WTC11 (cell line): ENCODE measurements around the gene CCDC88B. TPM values are rescaled to one million over a fixed set of nuclear protein-coding genes. Genes with fewer than 3 reads are reported as not detected.

ENCODE experiments used
- ATAC-seq: fragments of 200-7000 bp; cut with Tn5 transposase; 2 replicates; pipeline ENCODE4 v1.10.0; 2021; ENCODE audit warnings: mild to moderate bottlenecking, moderate library complexity
- CTCF ChIA-PET: fragments of 300-600 bp; sonication (Branson Sonifier 250); formaldehyde crosslinking; loops from one replicate; lab custom pipeline; 2021; ENCODE audit warnings: antibody characterized with exemption; lab: Charles Lee
- POLR2A ChIA-PET: fragments of 350-600 bp; sonication (Branson Sonifier 250); formaldehyde crosslinking; loops from one replicate; lab custom pipeline; 2021; ENCODE audit warnings: antibody characterized with exemption; lab: Charles Lee
- DNase-seq: peaks from one replicate; pipeline ENCODE4 v3.0.0; 2021; ENCODE audit warnings: low spot score
- H3K27ac Mint-ChIP-seq: 2 replicates; pipeline ENCODE4 v1.8.0; 2021; ENCODE audit warnings: mixed read lengths
- H3K27me3 Mint-ChIP-seq: 2 replicates; pipeline ENCODE4 v1.8.0; 2021; ENCODE audit warnings: low read depth, mild to moderate bottlenecking, moderate library complexity, mixed read lengths
- H3K36me3 Mint-ChIP-seq: 2 replicates; pipeline ENCODE4 v1.8.0; 2021; ENCODE audit warnings: mixed read lengths
- H3K4me1 Mint-ChIP-seq: 2 replicates; pipeline ENCODE4 v1.8.0; 2022; ENCODE audit warnings: mixed read lengths
- H3K4me3 Mint-ChIP-seq: 2 replicates; pipeline ENCODE4 v1.8.0; 2021; ENCODE audit warnings: mild to moderate bottlenecking, moderate library complexity, mixed read lengths
- H3K9me3 Mint-ChIP-seq: 2 replicates; pipeline ENCODE4 v1.8.0; 2021; ENCODE audit warnings: mixed read lengths
- CREB1 ChIP-seq: sonication (generic); formaldehyde crosslinking; IDR thresholded peaks from 2 replicates; pipeline ENCODE4 v1.8.0; 2023; ENCODE audit warnings: mild to moderate bottlenecking, missing genetic modification reagents
- E2F1 ChIP-seq: sonication (generic); formaldehyde crosslinking; IDR thresholded peaks from 2 replicates; pipeline ENCODE4 v1.8.0; 2022; ENCODE audit warnings: mild to moderate bottlenecking, missing genetic modification reagents
- E2F4 ChIP-seq: sonication (generic); formaldehyde crosslinking; IDR thresholded peaks from 2 replicates; pipeline ENCODE4 v1.8.1; 2022; ENCODE audit warnings: low read depth, mild to moderate bottlenecking, moderate library complexity, missing genetic modification reagents, borderline replicate concordance
- FOXP1 ChIP-seq: sonication (generic); formaldehyde crosslinking; IDR thresholded peaks from 2 replicates; pipeline ENCODE4 v1.8.0; 2022; ENCODE audit warnings: missing genetic modification reagents, mild to moderate bottlenecking, moderate library complexity, borderline replicate concordance
- FOXP4 ChIP-seq: sonication (generic); formaldehyde crosslinking; IDR thresholded peaks from 2 replicates; pipeline ENCODE4 v1.8.0; 2022; ENCODE audit warnings: mild to moderate bottlenecking, missing genetic modification reagents
- HMGXB4 ChIP-seq: sonication (generic); formaldehyde crosslinking; IDR thresholded peaks from 2 replicates; pipeline ENCODE4 v1.8.1; 2023; ENCODE audit warnings: mild to moderate bottlenecking, moderate library complexity, missing genetic modification reagents
- KAT7 ChIP-seq: sonication (generic); formaldehyde crosslinking; IDR thresholded peaks from 2 replicates; pipeline ENCODE4 v1.8.1; 2023; ENCODE audit warnings: missing genetic modification reagents, mild to moderate bottlenecking, borderline replicate concordance
- MYBL2 ChIP-seq: sonication (generic); formaldehyde crosslinking; IDR thresholded peaks from 2 replicates; pipeline ENCODE4 v1.8.1; 2023; ENCODE audit warnings: mild to moderate bottlenecking, moderate library complexity, missing genetic modification reagents
- NFATC4 ChIP-seq: fragments of 250-450 bp; sonication (Bioruptor Pico); IDR thresholded peaks from 2 replicates; pipeline ENCODE4 v1.9.0; 2021; ENCODE audit warnings: mild to moderate bottlenecking
- NFE2L1 ChIP-seq: sonication (generic); formaldehyde crosslinking; IDR thresholded peaks from 2 replicates; pipeline ENCODE4 v1.8.1; 2023; ENCODE audit warnings: missing genetic modification reagents
- SMAD3 ChIP-seq: sonication (generic); formaldehyde crosslinking; IDR thresholded peaks from 2 replicates; pipeline ENCODE4 v1.8.0; 2022; ENCODE audit warnings: missing genetic modification reagents, mild to moderate bottlenecking, borderline replicate concordance
- SP1 ChIP-seq: sonication (generic); formaldehyde crosslinking; conservative IDR thresholded peaks from 2 replicates; pipeline ENCODE4 v1.8.1; 2022; ENCODE audit warnings: missing genetic modification reagents
- TCF7 ChIP-seq: sonication (generic); formaldehyde crosslinking; IDR thresholded peaks from 2 replicates; pipeline ENCODE4 v1.8.0; 2022; ENCODE audit warnings: mild to moderate bottlenecking, low read depth, missing genetic modification reagents, moderate library complexity
- ZNF232 ChIP-seq: sonication (generic); formaldehyde crosslinking; IDR thresholded peaks from 2 replicates; pipeline ENCODE4 v1.8.0; 2022; ENCODE audit warnings: mild to moderate bottlenecking, missing genetic modification reagents
- ZNF263 ChIP-seq: sonication (generic); formaldehyde crosslinking; IDR thresholded peaks from 2 replicates; pipeline ENCODE4 v1.8.1; 2022; ENCODE audit warnings: low read depth, mild to moderate bottlenecking, moderate library complexity, missing genetic modification reagents
- ZNF416 ChIP-seq: fragments of 250-450 bp; sonication (Bioruptor Pico); IDR thresholded peaks from 2 replicates; pipeline ENCODE4 v1.9.0; 2021; ENCODE audit warnings: mild to moderate bottlenecking, inconsistent platforms
- total RNA-seq: library from RNA; stranded (reverse); gene quantifications from 3 replicates; pipeline ENCODE4 v1.2.3, GENCODE V29; 2021

Gene CCDC88B
- total RNA-seq, 1 experiment from 2014 or later = 17.0 TPM

GRCh38 chr11:64317961-64318765, 21.8 kb upstream of the CCDC88B start, which contains the start of gene PRDX5:
TSS of gene PRDX5 (plus strand) at chr11:64318121. CDS start at chr11:64318216, 95 bp downstream.
- no peaks in the 10 kb centered on the region for H3K27me3 Mint-ChIP-seq
- no peaks in the 10 kb centered on the region for H3K9me3 Mint-ChIP-seq
- H3K4me3 Mint-ChIP-seq = peak within 1 kb of the TSS; percentile 90
- TF ChIP-seq SP1 (CRISPR knock-in tag) (peak; percentile 64; the same call in 1 of the 2 replicates), MYBL2 (peak; percentile 70; the same call in 1 of the 2 replicates), CREB1 (no peak), E2F4 (CRISPR knock-in tag) (no peak), NFE2L1 (CRISPR knock-in tag) (0 out of 2 replicates have a peak, but pooled peaks have one; percentile 12), E2F1 (0 out of 2 replicates have a peak, but pooled peaks have one; percentile 22), NFATC4 (CRISPR knock-in tag) (no peak), FOXP1 (CRISPR knock-in tag) (peak; percentile 88), ZNF263 (CRISPR knock-in tag) (no peak), KAT7 (CRISPR knock-in tag) (0 out of 2 replicates have a peak, but pooled peaks have one; percentile 15), ZNF416 (CRISPR knock-in tag) (peak; percentile 8; the same call in 1 of the 2 replicates), SMAD3 (peak; percentile 70), FOXP4 (peak; percentile 64; the same call in 1 of the 2 replicates), ZNF232 (no peak), HMGXB4 (CRISPR knock-in tag) (0 out of 2 replicates have a peak, but pooled peaks have one; percentile 35), TCF7 (0 out of 2 replicates have a peak, but pooled peaks have one; percentile 46)
- peak within 1 kb of the TSS; percentile 99 for H3K27ac Mint-ChIP-seq
- ChIA-PET POLR2A (interaction anchor here (0.5 to 3.0 kb wide), 17 partner anchors 13 to 656 kb away, joined by 3 to 25 read pairs (median 6); partner anchors contain the start of genes CATSPERZ, DNAJC4, ESRRA and FKBP2), CTCF (interaction anchor here (0.7 to 3.8 kb wide), 38 partner anchors 9 to 339 kb away, joined by 3 to 173 read pairs (median 5); partner anchors contain the start of genes BAD, CATSPERZ, CCDC88B and ESRRA)
- DNase-seq (peak; percentile 90), ATAC-seq (peak; percentile 71)
- H3K4me1 Mint-ChIP-seq = peaks cover 17% of the 10 kb centered on the region
- H3K36me3 Mint-ChIP-seq = peaks cover 27% of the 10 kb centered on the region
